SU-DHL-6 (cell line): ENCODE results near the gene PRKCE.

Experiments
- EZH2phosphoT487 ChIP-seq: fragments of 200-600 bp; sonication (generic), shearing (Covaris generic); conservative IDR thresholded peaks from 2 replicates; pipeline ENCODE4 v1.6.1; 2018; ENCODE audit warnings: mild to moderate bottlenecking, antibody characterized with exemption, low read length, moderate library complexity, mixed read lengths
- TF ChIP-seq, protein P1 (sequence below): fragments of 200-600 bp; sonication (generic); IDR thresholded peaks from one replicate; pipeline ENCODE4 v1.5.1; 2017; ENCODE audit warnings: antibody characterized with exemption, mild to moderate bottlenecking, low read length, moderate library complexity; ENCODE audit not compliant: insufficient read depth, poor library complexity, severe bottlenecking

DNA sequence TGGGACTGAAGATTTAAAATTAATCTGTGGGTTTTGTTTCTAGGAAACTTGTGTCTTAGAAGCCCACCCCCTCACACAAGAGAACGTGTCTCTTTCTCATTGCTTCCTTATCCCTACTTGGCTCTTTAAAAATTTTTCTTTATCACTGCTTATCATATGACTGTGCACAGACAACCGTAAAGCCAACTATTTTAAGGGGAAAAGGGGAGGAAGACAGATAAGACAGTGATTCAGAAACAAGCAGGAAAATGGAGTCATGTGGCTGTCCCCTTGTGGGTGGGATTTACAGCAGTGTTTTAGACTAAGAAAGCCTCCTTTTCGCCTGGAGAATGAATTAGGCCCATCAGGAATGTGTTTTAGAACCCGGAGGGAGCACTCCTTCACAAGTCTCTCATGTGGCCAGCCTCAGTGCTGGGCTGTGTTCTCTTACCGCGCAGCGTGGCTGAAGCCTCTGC is 17.6 kb downstream of the PRKCE start:
- no peak for TF ChIP-seq EZH2phosphoT487
- TF ChIP-seq, protein P1, sequence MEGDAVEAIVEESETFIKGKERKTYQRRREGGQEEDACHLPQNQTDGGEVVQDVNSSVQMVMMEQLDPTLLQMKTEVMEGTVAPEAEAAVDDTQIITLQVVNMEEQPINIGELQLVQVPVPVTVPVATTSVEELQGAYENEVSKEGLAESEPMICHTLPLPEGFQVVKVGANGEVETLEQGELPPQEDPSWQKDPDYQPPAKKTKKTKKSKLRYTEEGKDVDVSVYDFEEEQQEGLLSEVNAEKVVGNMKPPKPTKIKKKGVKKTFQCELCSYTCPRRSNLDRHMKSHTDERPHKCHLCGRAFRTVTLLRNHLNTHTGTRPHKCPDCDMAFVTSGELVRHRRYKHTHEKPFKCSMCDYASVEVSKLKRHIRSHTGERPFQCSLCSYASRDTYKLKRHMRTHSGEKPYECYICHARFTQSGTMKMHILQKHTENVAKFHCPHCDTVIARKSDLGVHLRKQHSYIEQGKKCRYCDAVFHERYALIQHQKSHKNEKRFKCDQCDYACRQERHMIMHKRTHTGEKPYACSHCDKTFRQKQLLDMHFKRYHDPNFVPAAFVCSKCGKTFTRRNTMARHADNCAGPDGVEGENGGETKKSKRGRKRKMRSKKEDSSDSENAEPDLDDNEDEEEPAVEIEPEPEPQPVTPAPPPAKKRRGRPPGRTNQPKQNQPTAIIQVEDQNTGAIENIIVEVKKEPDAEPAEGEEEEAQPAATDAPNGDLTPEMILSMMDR: no peak
